Cardiac muscle cell (in vitro differentiated cells and primary cell): Measurements from ENCODE around the gene EDC4. TPM values are rescaled to one million over a fixed set of nuclear protein-coding genes. Genes with fewer than 3 reads are reported as not detected.

Experiments used
- DNase-seq, 2 donors: peaks; one replicate each; pipeline versions ENCODE4 v3.0.0 to v3.0.0-alpha.2; 2010 to 2017; ENCODE audit warnings: low read depth in 1 of 2, low spot score in 1 of 2
- H3K27ac ChIP-seq: fragments of 200-600 bp; sonication (generic); 2 replicates; pipeline ENCODE4 v1.5.1; 2016
- H3K27me3 ChIP-seq: fragments of 200-600 bp; sonication (generic); 2 replicates; pipeline ENCODE4 v1.6.0; 2016; ENCODE audit warnings: control low read depth
- H3K36me3 ChIP-seq: fragments of 200-600 bp; sonication (generic); 2 replicates; pipeline ENCODE4 v1.5.1; 2016; ENCODE audit warnings: control low read depth
- H3K4me1 ChIP-seq: fragments of 200-600 bp; sonication (generic); 2 replicates; pipeline ENCODE4 v1.8.1; 2017; ENCODE audit warnings: low read depth, mild to moderate bottlenecking, mixed run types
- H3K4me3 ChIP-seq: fragments of 200-600 bp; sonication (generic); 2 replicates; pipeline ENCODE4 v1.5.1; 2016; ENCODE audit warnings: mild to moderate bottlenecking
- H3K9me3 ChIP-seq: fragments of 200-600 bp; sonication (generic); 2 replicates; pipeline ENCODE4 v1.5.1; 2017; ENCODE audit warnings: low read depth, mild to moderate bottlenecking, control low read depth
- polyA plus RNA-seq: library from polyadenylated mRNA; unstranded; fragments of >200 nt; fragmentation: Nextera tagmentation; extraction: Ambion mirVana; gene quantifications from 2 replicates; pipeline ENCODE4 v1.2.1, GENCODE V29; 2016
- total RNA-seq: library from RNA; depleted of rRNA; stranded (reverse); fragments of >200 nt; gene quantifications from 2 replicates; pipeline ENCODE4 v1.2.3, GENCODE V29; 2016
- TF ChIP-seq, protein P1 (sequence below): IDR thresholded peaks from 2 replicates; pipeline ENCODE4 v1.5.1; 2012; ENCODE audit warnings: low read depth, mild to moderate bottlenecking, low read length

Gene EDC4
- total and polyA plus RNA-seq, 2 experiments from 2014 or later = 87.8 to 95.7 TPM

DNA sequence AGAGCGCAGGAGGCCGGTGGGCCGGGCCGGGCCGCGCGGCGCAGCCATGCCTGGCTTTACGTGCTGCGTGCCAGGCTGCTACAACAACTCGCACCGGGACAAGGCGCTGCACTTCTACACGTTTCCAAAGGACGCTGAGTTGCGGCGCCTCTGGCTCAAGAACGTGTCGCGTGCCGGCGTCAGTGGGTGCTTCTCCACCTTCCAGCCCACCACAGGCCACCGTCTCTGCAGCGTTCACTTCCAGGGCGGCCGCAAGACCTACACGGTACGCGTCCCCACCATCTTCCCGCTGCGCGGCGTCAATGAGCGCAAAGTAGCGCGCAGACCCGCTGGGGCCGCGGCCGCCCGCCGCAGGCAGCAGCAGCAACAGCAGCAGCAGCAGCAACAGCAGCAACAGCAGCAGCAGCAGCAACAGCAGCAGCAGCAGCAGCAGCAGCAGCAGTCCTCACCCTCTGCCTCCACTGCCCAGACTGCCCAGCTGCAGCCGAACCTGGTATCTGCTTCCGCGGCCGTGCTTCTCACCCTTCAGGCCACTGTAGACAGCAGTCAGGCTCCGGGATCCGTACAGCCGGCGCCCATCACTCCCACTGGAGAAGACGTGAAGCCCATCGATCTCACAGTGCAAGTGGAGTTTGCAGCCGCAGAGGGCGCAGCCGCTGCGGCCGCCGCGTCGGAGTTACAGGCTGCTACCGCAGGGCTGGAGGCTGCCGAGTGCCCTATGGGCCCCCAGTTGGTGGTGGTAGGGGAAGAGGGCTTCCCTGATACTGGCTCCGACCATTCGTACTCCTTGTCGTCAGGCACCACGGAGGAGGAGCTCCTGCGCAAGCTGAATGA lies 30.1 kb upstream of the EDC4 start:
- Histone ChIP-seq H3K36me3 (no peaks in the 10 kb centered on the region), H3K4me3 (peak overlapping the region; percentile 78), H3K27ac (peak overlapping the region; percentile 98), H3K27me3 (no peaks in the 10 kb centered on the region), H3K4me1 (peaks cover 27% of the 10 kb centered on the region), H3K9me3 (no peaks in the 10 kb centered on the region)
- peak; percentile 59 to 66 for DNase-seq
- TF ChIP-seq, protein P1, sequence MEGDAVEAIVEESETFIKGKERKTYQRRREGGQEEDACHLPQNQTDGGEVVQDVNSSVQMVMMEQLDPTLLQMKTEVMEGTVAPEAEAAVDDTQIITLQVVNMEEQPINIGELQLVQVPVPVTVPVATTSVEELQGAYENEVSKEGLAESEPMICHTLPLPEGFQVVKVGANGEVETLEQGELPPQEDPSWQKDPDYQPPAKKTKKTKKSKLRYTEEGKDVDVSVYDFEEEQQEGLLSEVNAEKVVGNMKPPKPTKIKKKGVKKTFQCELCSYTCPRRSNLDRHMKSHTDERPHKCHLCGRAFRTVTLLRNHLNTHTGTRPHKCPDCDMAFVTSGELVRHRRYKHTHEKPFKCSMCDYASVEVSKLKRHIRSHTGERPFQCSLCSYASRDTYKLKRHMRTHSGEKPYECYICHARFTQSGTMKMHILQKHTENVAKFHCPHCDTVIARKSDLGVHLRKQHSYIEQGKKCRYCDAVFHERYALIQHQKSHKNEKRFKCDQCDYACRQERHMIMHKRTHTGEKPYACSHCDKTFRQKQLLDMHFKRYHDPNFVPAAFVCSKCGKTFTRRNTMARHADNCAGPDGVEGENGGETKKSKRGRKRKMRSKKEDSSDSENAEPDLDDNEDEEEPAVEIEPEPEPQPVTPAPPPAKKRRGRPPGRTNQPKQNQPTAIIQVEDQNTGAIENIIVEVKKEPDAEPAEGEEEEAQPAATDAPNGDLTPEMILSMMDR = peak; percentile 44

DNA sequence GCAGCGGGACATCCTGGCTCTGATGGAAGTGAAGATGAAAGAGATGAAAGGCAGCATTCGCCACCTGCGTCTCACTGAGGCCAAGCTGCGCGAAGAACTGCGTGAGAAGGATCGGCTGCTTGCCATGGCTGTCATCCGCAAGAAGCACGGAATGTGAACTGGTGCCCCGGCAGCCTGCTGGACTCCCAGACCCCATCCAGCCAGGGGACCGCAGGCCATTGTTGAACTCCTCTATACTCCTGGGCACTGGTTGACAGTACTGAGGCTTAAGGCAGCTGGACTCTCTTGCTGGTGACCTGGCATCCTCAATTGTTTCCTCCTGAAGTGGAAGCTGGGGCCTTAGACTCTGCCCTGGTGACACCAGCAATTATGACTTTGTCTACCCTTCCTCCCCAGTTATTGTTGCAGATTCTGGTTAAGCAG lies 29.5 kb upstream of the EDC4 start:
- H3K4me1 ChIP-seq = peaks cover 33% of the 10 kb centered on the region
- no peaks in the 10 kb centered on the region for H3K27me3 ChIP-seq
- TF ChIP-seq, protein P1 = no peak
- peak overlapping the region; percentile 78 for H3K4me3 ChIP-seq
- H3K9me3 ChIP-seq = no peaks in the 10 kb centered on the region
- peak in 1 of 2 donors; percentile 29 for DNase-seq
- H3K36me3 ChIP-seq = no peaks in the 10 kb centered on the region
- H3K27ac ChIP-seq = no peak overlapping the region

DNA sequence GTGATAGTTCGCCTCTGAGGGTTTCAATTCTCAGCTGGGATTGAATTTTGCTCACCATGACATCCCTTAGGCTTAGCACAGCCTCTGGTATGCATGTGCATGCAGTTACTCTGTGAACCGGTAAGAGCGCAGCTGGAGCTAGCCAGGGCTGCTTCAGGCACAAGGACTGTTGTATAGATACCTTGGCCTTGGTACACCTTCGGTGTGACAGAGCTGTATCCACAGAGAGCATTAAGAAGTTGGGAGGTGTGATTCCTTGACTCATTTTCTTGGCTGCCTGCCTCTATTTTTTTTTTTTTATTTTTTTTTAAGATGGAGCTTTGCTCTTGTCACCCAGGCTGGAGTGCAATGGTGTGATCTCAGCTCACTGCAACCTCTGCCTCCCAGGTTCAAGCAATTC lies 28.4 kb upstream of the EDC4 start:
- no peak for DNase-seq
- TF ChIP-seq, protein P1 = no peak
- H3K27me3 ChIP-seq = no peaks in the 10 kb centered on the region
- H3K36me3 ChIP-seq = no peaks in the 10 kb centered on the region
- H3K4me1 ChIP-seq = peaks cover 33% of the 10 kb centered on the region
- H3K9me3 ChIP-seq = no peaks in the 10 kb centered on the region
- no peak overlapping the region for H3K27ac ChIP-seq
- no peak overlapping the region for H3K4me3 ChIP-seq

DNA sequence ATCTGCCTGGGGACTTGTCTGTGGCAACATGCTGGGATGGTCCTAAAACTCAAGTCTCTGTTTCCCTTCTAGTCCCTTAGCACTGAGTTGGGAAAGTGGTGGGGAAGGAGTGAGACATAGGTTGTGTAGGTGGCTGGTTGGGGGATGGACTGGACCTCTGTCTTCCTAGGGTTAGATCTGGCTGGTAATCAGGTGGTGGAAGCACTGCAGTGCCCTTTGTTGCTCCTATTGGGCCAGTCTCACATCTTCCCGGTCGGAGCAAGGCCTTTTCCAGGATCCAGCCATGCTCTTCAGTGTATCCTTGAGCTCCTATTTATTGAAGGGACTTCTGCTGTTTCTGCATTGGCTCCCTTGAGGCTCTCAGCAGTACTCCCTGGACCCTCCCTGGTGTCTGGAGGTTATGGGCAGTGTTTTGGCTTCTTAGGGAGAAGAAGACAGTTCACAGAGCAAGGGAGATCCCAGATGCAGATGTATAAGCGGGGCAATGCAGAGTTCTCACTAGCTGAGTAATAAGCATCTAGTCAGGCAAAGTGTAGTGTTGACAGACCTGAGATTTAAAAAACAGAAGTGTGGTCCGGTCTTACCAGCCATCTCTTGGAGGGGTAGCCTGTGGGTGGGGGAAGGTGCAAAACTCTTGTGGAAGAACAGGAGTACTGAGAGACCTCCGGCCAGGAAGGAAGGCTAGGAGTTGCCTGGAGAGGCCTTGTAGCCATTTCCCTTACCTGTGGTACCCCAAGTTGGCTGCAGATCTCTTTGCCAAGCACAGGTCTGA lies 27.4 kb upstream of the EDC4 start:
- H3K9me3 ChIP-seq = no peaks in the 10 kb centered on the region
- no peak for DNase-seq
- TF ChIP-seq, protein P1 = no peak
- peak overlapping the region; percentile 72 for H3K4me3 ChIP-seq
- H3K27ac ChIP-seq = peak overlapping the region; percentile 96
- H3K36me3 ChIP-seq = no peaks in the 10 kb centered on the region
- no peaks in the 10 kb centered on the region for H3K27me3 ChIP-seq
- peaks cover 33% of the 10 kb centered on the region for H3K4me1 ChIP-seq

DNA sequence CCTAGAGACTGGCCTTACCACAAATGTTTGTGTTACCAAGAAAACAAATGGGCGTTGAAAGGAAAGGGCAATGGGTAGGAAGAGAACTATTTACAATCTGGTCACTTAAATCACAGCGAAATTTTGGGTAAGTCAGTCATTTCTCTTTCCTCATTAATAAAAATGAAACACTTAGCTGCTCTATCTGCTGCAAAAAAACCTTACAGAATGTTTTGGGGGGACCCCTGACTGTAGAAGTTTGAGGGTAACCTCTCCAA lies 26.9 kb upstream of the EDC4 start:
- TF ChIP-seq, protein P1 = no peak
- Histone ChIP-seq H3K4me1 (peaks cover 33% of the 10 kb centered on the region), H3K27me3 (no peaks in the 10 kb centered on the region), H3K9me3 (no peaks in the 10 kb centered on the region), H3K27ac (peak overlapping the region; percentile 96), H3K4me3 (peak overlapping the region; percentile 72), H3K36me3 (no peaks in the 10 kb centered on the region)
- no peak for DNase-seq
